ENCODE measurements around the gene CALM1.

The CALM1 gene

GRCh38 chr14:90412058-90412457 is 15.2 kb downstream of the CALM1 start:
- DNase-seq, result no peak

- DNase-seq, result no peak
Observed at GRCh38 chr14:90416720-90417119, 19.9 kb downstream of the CALM1 start.

DNA sequence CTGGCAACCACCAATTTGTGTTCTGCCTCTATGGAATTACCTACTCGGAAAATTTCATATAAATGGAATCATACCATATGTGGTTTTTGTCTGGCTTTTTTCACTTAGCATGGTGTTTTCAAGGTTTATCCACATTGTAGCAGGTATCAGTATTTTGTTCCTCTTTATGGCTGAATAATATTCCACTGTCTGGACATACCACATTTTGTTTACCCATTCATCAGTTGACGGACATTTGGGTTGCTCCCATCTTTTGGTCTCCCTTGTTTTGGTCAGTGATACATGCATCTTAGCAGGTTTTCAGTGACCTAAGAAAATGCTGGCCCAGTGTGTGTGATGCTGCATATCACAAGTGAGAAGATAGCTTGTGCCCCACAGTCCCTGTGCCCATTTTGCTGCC is 21.2 kb downstream of the CALM1 start:
- no peak for DNase-seq

DNA sequence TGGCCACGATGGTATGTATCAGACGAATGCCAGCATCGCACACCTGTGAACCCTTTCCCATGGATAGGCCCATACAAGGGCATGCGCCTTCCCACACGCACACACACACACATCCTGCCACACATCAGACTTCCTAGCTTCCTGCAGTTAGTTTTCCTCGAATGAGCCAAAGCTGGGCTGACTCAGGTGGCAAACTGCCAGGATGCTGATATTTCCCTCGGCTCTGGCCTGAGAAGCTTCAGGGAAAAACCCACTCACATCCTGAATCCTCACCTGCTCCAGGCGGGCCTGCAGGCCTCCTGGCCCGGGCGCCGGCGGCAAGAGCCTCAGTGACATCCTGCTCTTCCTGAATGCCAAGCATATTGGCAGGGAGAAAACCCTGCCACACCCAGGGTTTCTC is 22.4 kb downstream of the CALM1 start:
- DNase-seq, result no peak

DNA sequence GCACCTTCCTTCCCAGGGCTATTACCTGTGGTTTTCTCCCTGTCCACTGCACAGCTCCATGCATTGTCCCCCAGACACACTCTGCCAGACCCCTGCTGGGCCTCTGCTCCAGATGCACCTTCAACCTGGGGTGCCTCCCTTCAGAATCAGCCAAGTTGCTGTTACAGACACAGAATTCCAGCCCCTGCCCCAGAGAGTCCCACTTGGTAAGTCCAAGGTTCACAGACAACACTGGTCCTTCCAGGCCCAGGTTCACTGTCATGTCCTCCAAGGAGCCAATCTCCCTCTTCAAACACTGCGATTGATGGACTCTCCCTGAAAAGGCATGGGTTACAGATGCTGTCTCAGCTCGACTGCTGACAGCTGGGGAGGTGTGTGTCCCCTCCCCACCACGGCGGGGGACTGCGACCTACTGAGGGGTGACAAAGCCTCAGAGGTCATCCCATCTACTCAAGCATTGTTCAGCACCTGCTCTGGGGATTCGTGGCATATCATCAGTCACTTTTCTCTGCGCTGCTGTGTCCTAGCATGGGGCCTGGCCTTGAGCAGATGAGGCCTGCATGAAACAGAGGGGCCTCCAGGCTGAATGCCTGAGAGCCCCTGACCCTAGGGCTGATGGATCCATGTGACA is 24.3 kb downstream of the CALM1 start:
- no peak for DNase-seq

GRCh38 chr14:90421632-90422020 is 24.8 kb downstream of the CALM1 start:
- no peak for DNase-seq

DNA sequence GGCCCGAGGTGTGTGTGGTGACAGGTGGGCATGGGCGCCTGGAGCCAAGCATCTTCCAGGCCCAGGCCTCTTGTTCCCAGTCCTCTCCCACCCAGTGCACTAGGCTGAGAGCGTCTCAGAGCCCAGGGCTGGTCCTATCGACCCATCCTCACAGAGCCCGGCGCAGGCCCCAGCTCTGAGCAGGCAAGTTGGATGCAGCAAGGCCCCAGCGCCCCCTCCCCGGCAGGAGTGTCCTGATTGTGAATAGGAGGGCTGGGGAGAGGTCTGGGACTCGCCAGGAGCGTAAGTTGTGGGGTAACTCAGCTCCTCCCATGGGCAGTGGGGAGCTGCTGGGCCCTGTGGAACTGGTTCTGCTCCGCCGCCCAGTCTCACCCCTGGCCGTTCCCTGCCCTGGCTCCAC is 26.3 kb downstream of the CALM1 start:
- no peak for DNase-seq

- no peak for DNase-seq
Observed at GRCh38 chr14:90424075-90424474, 27.2 kb downstream of the CALM1 start.

DNA sequence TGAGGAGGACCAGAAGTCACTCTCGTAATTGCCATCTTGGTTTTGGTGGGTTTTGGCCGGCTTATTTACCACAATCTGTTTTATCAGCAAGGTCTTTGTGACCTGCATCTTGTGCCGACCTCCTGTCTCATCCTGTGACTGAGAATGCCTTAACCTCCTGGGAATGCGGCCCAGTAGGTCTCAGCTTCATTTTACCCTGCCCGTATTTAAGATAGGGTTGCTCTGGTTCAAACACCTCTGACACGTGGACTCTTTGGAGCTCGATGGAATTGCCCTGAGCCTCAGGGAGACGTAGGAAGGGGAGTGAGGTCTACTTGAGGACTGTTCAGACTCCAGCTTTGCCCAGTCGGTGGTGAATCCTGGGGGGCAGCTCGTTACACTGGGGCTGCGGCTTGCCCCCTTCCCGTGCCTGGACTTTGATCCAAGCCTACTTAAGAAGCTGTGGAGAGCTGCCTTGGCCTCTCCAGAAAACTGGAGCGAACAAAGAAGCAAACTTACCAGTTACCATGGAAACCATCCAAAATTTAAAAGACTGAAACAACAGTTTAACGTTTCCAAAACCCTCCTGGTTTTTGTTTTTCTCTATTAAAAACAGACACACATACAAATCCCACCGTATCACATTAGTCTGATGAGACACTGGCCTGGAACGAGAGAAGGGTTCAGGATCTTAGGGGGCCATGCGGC is 28.0 kb downstream of the CALM1 start:
- no peak for DNase-seq

GRCh38 chr14:90425373-90425879 is 28.6 kb downstream of the CALM1 start:
- no peak for DNase-seq

GRCh38 chr14:90426031-90426540 is 29.3 kb downstream of the CALM1 start:
- DNase-seq, result no peak

- DNase-seq, result no peak
Observed at GRCh38 chr14:90426663-90427062, 29.8 kb downstream of the CALM1 start.

DNA sequence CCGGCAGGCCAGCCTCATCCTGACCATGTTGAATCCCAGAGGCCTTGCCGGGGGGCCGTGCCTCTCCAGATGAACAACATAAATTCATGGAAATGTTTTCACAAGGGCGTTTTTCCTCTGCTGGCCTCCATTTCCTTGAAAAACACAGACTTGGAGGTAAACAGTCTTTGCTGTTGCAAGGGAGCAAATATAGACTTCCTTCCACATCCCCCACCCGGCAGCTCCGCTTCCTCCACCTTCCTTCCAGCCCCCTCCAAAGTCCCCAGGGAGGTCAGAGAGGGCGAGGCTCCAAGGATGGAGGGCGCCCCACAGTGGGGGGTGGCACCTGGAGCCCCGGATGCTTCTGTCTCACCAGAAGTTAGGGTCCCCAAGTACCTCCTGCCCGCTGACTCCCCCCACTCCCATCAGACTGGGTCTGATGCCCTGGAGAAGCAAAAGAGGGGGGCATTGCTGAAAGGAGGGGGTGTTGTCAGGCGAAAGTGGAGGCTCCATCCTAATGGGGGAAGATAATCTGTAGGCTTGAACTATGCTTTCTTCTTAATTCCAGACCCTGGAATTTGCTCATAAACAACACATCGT is 31.1 kb downstream of the CALM1 start:
- no peak for DNase-seq

DNA sequence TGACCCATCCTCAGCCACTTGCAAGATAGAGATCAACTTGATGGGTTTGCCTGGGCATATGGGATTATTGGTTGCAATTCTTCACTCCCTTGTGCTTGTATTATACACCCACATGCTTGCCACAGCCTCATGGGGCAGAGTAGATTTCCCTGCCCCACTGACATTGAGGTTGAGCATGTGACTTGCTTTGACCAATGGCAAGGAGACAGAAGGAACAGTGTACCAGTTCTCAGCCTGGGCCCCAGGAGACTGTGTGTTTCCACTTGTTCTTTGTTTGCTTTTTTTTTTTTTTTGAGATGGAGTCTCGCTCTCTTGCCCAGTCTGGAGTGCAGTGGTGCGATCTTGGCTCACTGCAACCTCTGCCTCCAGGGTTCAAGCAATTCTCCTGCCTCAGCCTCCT is 31.8 kb downstream of the CALM1 start:
- no peak for DNase-seq

DNA sequence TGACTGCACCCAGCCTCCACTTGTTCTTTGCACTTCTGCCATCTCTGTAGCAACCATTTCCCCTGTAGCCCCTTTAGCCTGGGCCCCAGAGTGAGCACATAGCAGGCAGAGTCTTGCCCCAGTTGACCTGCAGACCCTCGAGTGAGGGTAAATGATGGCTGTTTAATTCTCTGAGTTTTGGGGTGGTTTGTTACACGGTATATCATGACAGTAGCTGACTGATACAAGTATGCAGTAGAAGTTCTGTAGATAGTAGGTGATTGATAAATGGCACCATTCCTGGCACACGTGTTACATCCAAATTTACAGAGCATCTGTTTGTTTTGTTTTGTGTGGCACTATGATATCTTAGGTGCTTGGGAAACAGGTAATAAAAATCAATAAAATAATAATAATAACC is 32.4 kb downstream of the CALM1 start:
- no peak for DNase-seq

GRCh38 chr14:90429754-90430153 is 32.9 kb downstream of the CALM1 start:
- no peak for DNase-seq

GRCh38 chr14:90434370-90435020 is 37.7 kb downstream of the CALM1 start:
- no peak for DNase-seq

- DNase-seq, result no peak
Observed at GRCh38 chr14:90438841-90439240, 42.0 kb downstream of the CALM1 start.

DNA sequence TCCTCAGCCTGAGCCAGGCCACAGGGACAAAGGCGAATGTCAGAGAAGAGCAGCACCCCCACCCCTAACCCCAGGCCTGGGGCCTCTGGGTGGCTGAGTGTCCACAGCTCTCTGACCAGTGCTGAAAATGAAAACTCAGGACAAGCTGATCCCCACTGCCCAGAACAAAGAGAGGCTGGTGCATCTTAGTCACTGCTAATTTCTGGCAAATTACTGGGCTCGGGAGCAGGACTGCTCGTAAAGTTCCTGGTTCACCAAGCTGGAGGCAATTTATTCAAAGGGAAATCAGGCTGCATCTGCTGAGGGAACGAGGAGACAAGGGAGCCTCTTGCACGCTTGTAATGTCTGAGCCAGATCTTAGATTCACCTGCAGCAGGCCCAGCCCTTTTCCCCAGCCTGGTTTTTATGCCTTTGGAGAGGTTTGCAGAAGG is 43.2 kb downstream of the CALM1 start:
- no peak for DNase-seq

DNA sequence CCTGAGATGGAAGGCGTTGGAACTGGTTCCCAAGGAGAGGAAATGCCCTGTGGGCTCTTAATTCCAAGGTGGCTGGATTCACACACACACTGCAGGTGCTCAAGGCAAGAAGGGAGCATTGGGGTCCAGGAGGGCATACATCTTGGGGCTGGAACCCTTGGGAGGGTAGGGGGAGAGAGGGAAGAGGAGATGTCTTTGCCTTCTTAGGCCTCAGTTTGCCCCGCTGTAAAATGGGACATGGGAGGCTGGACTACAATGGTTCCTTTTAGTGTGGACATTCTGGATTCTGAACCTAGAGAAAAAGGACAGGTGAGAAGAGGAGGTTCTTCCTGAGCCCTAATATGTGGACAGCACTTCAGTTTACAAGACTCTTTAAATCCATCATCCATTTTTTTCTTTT is 43.8 kb downstream of the CALM1 start:
- DNase-seq, result no peak

DNA sequence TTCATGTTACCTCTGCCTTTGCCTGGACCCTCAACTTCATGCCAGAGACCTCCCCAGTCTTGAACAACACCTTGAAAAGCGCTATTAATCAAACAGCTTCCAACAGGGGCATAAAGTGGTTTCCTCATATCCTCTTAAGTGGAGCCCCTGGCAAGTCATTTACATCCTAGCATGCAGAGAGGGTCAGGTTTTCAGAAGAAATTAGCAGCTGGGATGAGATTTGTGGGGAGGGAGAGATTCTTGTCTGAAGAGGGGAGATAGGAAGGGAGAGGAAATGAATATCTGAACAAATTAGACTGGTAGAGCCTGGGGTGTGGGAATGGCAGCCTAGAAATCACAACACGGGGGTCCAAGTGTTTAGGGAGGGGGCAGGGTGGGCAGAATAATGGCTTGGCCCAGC is 45.6 kb downstream of the CALM1 start:
- DNase-seq, result no peak

GRCh38 chr14:90443161-90444076 is 46.6 kb downstream of the CALM1 start:
- DNase-seq, result no peak

Data from CD4-positive, alpha-beta T cell treated with Interleukin-12 subunit alpha and Interleukin-12 subunit beta, for 1 hour (primary cell).